Neural crest cell (in vitro differentiated cells): ENCODE data around the gene EXOSC7. TPM values are rescaled to one million over a fixed set of nuclear protein-coding genes. Genes with fewer than 3 reads are reported as not detected.

Experiments used
- DNase-seq: peaks from one replicate; pipeline ENCODE4 v3.0.0; 2021; ENCODE audit warnings: low read depth, mixed read lengths, low spot score
- H3K27ac Mint-ChIP-seq: one replicate; pipeline ENCODE4 v1.8.0; 2021; ENCODE audit warnings: mild to moderate bottlenecking, mixed read lengths; ENCODE audit not compliant: unreplicated experiment
- H3K27me3 Mint-ChIP-seq: 2 replicates; pipeline ENCODE4 v1.8.0; 2021; ENCODE audit warnings: low read depth, mild to moderate bottlenecking, mixed read lengths
- H3K36me3 Mint-ChIP-seq: 2 replicates; pipeline ENCODE4 v1.8.0; 2021; ENCODE audit warnings: low read depth, mild to moderate bottlenecking, mixed read lengths
- H3K4me1 Mint-ChIP-seq: 2 replicates; pipeline ENCODE4 v1.8.0; 2021; ENCODE audit warnings: mixed read lengths
- H3K4me3 Mint-ChIP-seq: one replicate; pipeline ENCODE4 v1.8.0; 2021; ENCODE audit warnings: mild to moderate bottlenecking, mixed read lengths
- H3K9me3 Mint-ChIP-seq: 2 replicates; pipeline ENCODE4 v1.8.0; 2021; ENCODE audit warnings: mixed read lengths
- CTCF ChIP-seq: fragments of 200-600 bp; sonication (generic); conservative IDR thresholded peaks from 2 replicates; pipeline ENCODE4 v1.5.0; 2021; ENCODE audit warnings: antibody characterized with exemption, mild to moderate bottlenecking
- total RNA-seq: library from RNA; stranded (reverse); gene quantifications from 2 replicates; pipeline ENCODE4 v1.2.1, GENCODE V29; 2021

The EXOSC7 gene
- total RNA-seq, 1 donor from 2014 or later: 50.7 TPM

- no peak for TF ChIP-seq CTCF
- no peaks in the 10 kb centered on the region for H3K27me3 Mint-ChIP-seq
- H3K27ac Mint-ChIP-seq: peak overlapping the region; percentile 67
- no peaks in the 10 kb centered on the region for H3K9me3 Mint-ChIP-seq
- H3K4me3 Mint-ChIP-seq: no peak overlapping the region
- peaks cover 18% of the 10 kb centered on the region for H3K4me1 Mint-ChIP-seq
- no peak for DNase-seq
- peaks cover 11% of the 10 kb centered on the region for H3K36me3 Mint-ChIP-seq
Measured at GRCh38 chr3:44931791-44932190, 44.3 kb upstream of the EXOSC7 start.

GRCh38 chr3:44932271-44932670 lies 43.8 kb upstream of the EXOSC7 start:
- H3K36me3 Mint-ChIP-seq: peaks cover 11% of the 10 kb centered on the region
- no peaks in the 10 kb centered on the region for H3K27me3 Mint-ChIP-seq
- peak overlapping the region; percentile 67 for H3K27ac Mint-ChIP-seq
- no peak overlapping the region for H3K4me3 Mint-ChIP-seq
- no peaks in the 10 kb centered on the region for H3K9me3 Mint-ChIP-seq
- TF ChIP-seq CTCF: no peak
- H3K4me1 Mint-ChIP-seq: peaks cover 18% of the 10 kb centered on the region
- DNase-seq: no peak

GRCh38 chr3:44932986-44933944 lies 42.8 kb upstream of the EXOSC7 start:
- Mint-ChIP-seq H3K9me3 (no peaks in the 10 kb centered on the region), H3K27ac (peak overlapping the region; percentile 67), H3K4me3 (no peak overlapping the region), H3K36me3 (peaks cover 11% of the 10 kb centered on the region), H3K27me3 (no peaks in the 10 kb centered on the region), H3K4me1 (peaks cover 18% of the 10 kb centered on the region)
- no peak for TF ChIP-seq CTCF
- no peak for DNase-seq

- Mint-ChIP-seq H3K27me3 (no peaks in the 10 kb centered on the region), H3K4me1 (no peaks in the 10 kb centered on the region), H3K27ac (peak overlapping the region; percentile 43), H3K9me3 (no peaks in the 10 kb centered on the region), H3K4me3 (no peak overlapping the region), H3K36me3 (peaks cover 6% of the 10 kb centered on the region)
- DNase-seq: no peak
- TF ChIP-seq CTCF: no peak
Measured at GRCh38 chr3:44939581-44940036, 36.4 kb upstream of the EXOSC7 start.

- H3K27ac Mint-ChIP-seq: no peak overlapping the region
- H3K4me1 Mint-ChIP-seq: no peaks in the 10 kb centered on the region
- no peaks in the 10 kb centered on the region for H3K36me3 Mint-ChIP-seq
- H3K4me3 Mint-ChIP-seq: no peak overlapping the region
- no peaks in the 10 kb centered on the region for H3K9me3 Mint-ChIP-seq
- TF ChIP-seq CTCF: no peak
- DNase-seq: no peak
- H3K27me3 Mint-ChIP-seq: no peaks in the 10 kb centered on the region
Measured at GRCh38 chr3:44942202-44942921, 33.7 kb upstream of the EXOSC7 start.
